HepG2 (cell line): ENCODE measurements around the gene HPS6. TPM values are rescaled to one million over a fixed set of nuclear protein-coding genes. Genes with fewer than 3 reads are reported as not detected.
A peak's percentile ranks its signal among the peaks of the same experiment; 100 is the strongest.

Experiments used
- IRF2 ChIP-seq: IDR thresholded peaks from 2 replicates; pipeline ENCODE4 v1.6.1; 2018; ENCODE audit warnings: missing genetic modification reagents, missing compliant biosample characterization
- MAFK ChIP-seq, 2 experiments: IDR thresholded peaks in 1 of 2; conservative IDR thresholded peaks in 1 of 2; 2 replicates each; pipeline ENCODE4 v1.6.1; 2011; ENCODE audit warnings: improper control_type of control experiment in 2 of 2, low read length in 2 of 2
- MAZ ChIP-seq, 2 experiments: sonication (generic) in 1 of 2; formaldehyde crosslinking in 1 of 2; IDR thresholded peaks; 2 replicates each; pipeline versions ENCODE4 v1.5.0 to v1.6.1; 2012 to 2020; ENCODE audit warnings: low read depth in 2 of 2, mild to moderate bottlenecking in 2 of 2, borderline replicate concordance in 1 of 2, improper control_type of control experiment in 1 of 2, low read length in 1 of 2, missing genetic modification reagents in 1 of 2, moderate library complexity in 1 of 2
- MIER3 ChIP-seq: IDR thresholded peaks from 2 replicates; pipeline ENCODE4 v1.6.1; 2016; ENCODE audit warnings: missing compliant biosample characterization, borderline replicate concordance
- MYC ChIP-seq: sonication (generic); formaldehyde crosslinking; IDR thresholded peaks from 2 replicates; pipeline ENCODE4 v1.9.0; 2021; ENCODE audit warnings: missing genetic modification reagents, borderline replicate concordance
- NBN ChIP-seq: fragments of 450-650 bp; conservative IDR thresholded peaks from 2 replicates; pipeline ENCODE4 v1.6.1; 2017
- RBM22 ChIP-seq: fragments of 200-400 bp; formaldehyde crosslinking; optimal IDR thresholded peaks from 2 replicates; pipeline ENCODE3; 2017; ENCODE audit warnings: mild to moderate bottlenecking, low read length, moderate library complexity
- SIX1 ChIP-seq: sonication (generic); formaldehyde crosslinking; IDR thresholded peaks from 2 replicates; pipeline ENCODE4 v1.4.0; 2020; ENCODE audit warnings: missing genetic modification reagents, borderline replicate concordance
- ZBTB20 ChIP-seq: sonication (generic); formaldehyde crosslinking; IDR thresholded peaks from 2 replicates; pipeline ENCODE4 v1.8.1; 2023; ENCODE audit warnings: missing genetic modification reagents, low read depth, mild to moderate bottlenecking, borderline replicate concordance
- ZBTB8A ChIP-seq: sonication (generic); formaldehyde crosslinking; IDR thresholded peaks from 2 replicates; pipeline ENCODE4 v1.4.0; 2020; ENCODE audit warnings: mild to moderate bottlenecking, low read depth, missing genetic modification reagents, borderline replicate concordance
- ZNF24 ChIP-seq: fragments of 450-650 bp; IDR thresholded peaks from 2 replicates; pipeline ENCODE4 v1.6.1; 2017; ENCODE audit warnings: antibody characterized with exemption, mild to moderate bottlenecking
- ZNF296 ChIP-seq: sonication (generic); formaldehyde crosslinking; conservative IDR thresholded peaks from 2 replicates; pipeline ENCODE4 v1.5.0; 2020; ENCODE audit warnings: mild to moderate bottlenecking, missing genetic modification reagents
- ZNF644 ChIP-seq: IDR thresholded peaks from 2 replicates; pipeline ENCODE4 v1.6.1; 2016; ENCODE audit warnings: low read depth
- ZSCAN20 ChIP-seq: sonication (generic); formaldehyde crosslinking; IDR thresholded peaks from 2 replicates; pipeline ENCODE4 v1.4.0; 2020; ENCODE audit warnings: missing genetic modification reagents, mild to moderate bottlenecking, borderline replicate concordance
- ZSCAN30 ChIP-seq: sonication (generic); formaldehyde crosslinking; IDR thresholded peaks from 2 replicates; pipeline ENCODE4 v1.5.0; 2020; ENCODE audit warnings: mild to moderate bottlenecking, missing genetic modification reagents
- polyA plus RNA-seq, 8 experiments: library from polyadenylated mRNA; depleted of rRNA in 3 of 8; stranded (reverse) in 7 of 8; unstranded in 1 of 8; fragments of >200 nt; fragmentation: Illumina TruSeq in 4 of 8; extraction: Trizol in 4 of 8; gene quantifications; 2 replicates each; pipeline versions ENCODE4 v1.2.1 to v1.2.3, GENCODE V29; 2011 to 2016; ENCODE audit warnings: low read depth in 4 of 8, missing spikeins in 1 of 8, mixed read lengths in 1 of 8; ENCODE audit not compliant: insufficient read depth in 1 of 8
- total RNA-seq, 5 experiments: library from RNA; depleted of rRNA; stranded (reverse); fragments of >200 nt; fragmentation: Illumina TruSeq; extraction: Trizol; gene quantifications; 2 replicates each; pipeline ENCODE4 v1.2.3, GENCODE V29; 2016; ENCODE audit warnings: low read depth in 1 of 5
- TF ChIP-seq, protein P1 (sequence below): IDR thresholded peaks from 2 replicates; pipeline ENCODE4 v1.6.1; 2016; ENCODE audit warnings: low read depth
- TF ChIP-seq, protein P2 (sequence below): sonication (generic); formaldehyde crosslinking; IDR thresholded peaks from 2 replicates; pipeline ENCODE4 v1.9.0; 2022; ENCODE audit warnings: low read depth, missing genetic modification reagents
- TF ChIP-seq, protein P3 (sequence below), 2 experiments: fragments of 450-650 bp in 1 of 2; sonication (generic) in 1 of 2; formaldehyde crosslinking; IDR thresholded peaks; 2 replicates each; pipeline versions ENCODE4 v1.5.0 to v1.8.0; 2020 to 2022; ENCODE audit warnings: mild to moderate bottlenecking in 1 of 2, missing genetic modification reagents in 1 of 2
- TF ChIP-seq, protein P4 (sequence below): sonication (generic); formaldehyde crosslinking; conservative IDR thresholded peaks from 2 replicates; pipeline ENCODE4 v1.5.0; 2020; ENCODE audit warnings: missing genetic modification reagents
- TF ChIP-seq, protein P5 (sequence below): sonication (generic); formaldehyde crosslinking; IDR thresholded peaks from 2 replicates; pipeline ENCODE4 v1.5.0; 2020; ENCODE audit warnings: mild to moderate bottlenecking, missing genetic modification reagents

The HPS6 gene
- total and polyA plus RNA-seq, 2 of the 13 experiments (the other 11 are each of a cell fraction or from before 2014, with no cell fraction given): 2.9 to 14.9 TPM

DNA sequence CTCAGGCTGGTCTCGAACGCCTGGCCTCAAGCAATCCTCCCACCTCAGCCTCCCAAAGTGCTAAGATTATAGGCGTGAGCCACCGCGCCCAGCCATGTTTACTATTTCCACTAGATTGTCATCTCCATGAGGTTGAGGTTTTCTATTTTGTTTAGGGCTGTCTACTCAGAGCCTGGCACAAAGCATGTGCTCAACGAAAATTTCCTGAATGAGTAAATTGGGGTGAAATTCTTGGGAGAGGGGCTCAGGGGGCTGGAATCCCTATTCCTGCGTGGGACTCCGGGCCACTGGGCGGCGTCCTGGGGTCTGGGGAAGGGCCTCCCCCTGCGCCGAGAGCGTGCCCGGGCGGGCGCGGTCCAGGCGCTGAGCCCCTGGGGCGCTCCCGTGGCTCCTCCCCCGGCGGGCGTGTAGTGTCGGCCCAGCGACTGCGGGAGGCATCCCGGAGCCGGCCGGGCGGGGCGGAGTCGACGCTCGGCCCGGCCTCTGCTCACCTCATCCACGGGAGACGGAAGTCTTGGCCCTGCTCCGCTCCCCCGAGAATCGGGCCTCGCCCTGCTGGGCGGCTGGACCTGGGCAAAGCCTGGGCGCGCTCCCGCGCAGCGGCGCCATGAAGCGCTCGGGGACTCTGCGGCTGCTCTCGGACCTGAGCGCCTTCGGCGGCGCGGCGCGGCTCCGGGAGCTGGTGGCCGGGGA lies at the start of gene HPS6 (continued):
- TF ChIP-seq ZBTB20 (CRISPR knock-in tag): 0 out of 2 replicates have a peak, but pooled peaks have one; percentile 26
- TF ChIP-seq, protein P1, sequence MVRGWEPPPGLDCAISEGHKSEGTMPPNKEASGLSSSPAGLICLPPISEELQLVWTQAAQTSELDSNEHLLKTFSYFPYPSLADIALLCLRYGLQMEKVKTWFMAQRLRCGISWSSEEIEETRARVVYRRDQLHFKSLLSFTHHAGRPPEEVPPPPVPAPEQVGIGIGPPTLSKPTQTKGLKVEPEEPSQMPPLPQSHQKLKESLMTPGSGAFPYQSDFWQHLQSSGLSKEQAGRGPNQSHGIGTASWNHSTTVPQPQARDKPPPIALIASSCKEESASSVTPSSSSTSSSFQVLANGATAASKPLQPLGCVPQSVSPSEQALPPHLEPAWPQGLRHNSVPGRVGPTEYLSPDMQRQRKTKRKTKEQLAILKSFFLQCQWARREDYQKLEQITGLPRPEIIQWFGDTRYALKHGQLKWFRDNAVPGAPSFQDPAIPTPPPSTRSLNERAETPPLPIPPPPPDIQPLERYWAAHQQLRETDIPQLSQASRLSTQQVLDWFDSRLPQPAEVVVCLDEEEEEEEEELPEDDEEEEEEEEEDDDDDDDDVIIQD: no peak
- TF ChIP-seq MIER3 (CRISPR knock-in tag): no peak
- no peak for TF ChIP-seq ZNF24
- no peak; the same call in 1 of the 2 replicates for TF ChIP-seq MAZ (IDR thresholded peaks at IDR 0.05; ENCODE audit: borderline replicate concordance, low read depth, low read length)
- TF ChIP-seq MAZ (CRISPR knock-in tag; IDR thresholded peaks at IDR 0.05; ENCODE audit: low read depth): peak; percentile 60; the same call in 1 of the 2 replicates
- no peak for TF ChIP-seq MAFK (conservative IDR thresholded peaks at IDR 0.05 in 1 of 2, IDR thresholded peaks at IDR 0.05 in 1 of 2; ENCODE audit: low read length in 2 of 2)
- peak; percentile 89 for TF ChIP-seq ZSCAN20 (CRISPR knock-in tag)
- TF ChIP-seq ZNF296 (CRISPR knock-in tag): no peak
- 0 out of 2 replicates have a peak, but pooled peaks have one; percentile 5 for TF ChIP-seq ZNF644 (CRISPR knock-in tag)
- TF ChIP-seq, protein P2, sequence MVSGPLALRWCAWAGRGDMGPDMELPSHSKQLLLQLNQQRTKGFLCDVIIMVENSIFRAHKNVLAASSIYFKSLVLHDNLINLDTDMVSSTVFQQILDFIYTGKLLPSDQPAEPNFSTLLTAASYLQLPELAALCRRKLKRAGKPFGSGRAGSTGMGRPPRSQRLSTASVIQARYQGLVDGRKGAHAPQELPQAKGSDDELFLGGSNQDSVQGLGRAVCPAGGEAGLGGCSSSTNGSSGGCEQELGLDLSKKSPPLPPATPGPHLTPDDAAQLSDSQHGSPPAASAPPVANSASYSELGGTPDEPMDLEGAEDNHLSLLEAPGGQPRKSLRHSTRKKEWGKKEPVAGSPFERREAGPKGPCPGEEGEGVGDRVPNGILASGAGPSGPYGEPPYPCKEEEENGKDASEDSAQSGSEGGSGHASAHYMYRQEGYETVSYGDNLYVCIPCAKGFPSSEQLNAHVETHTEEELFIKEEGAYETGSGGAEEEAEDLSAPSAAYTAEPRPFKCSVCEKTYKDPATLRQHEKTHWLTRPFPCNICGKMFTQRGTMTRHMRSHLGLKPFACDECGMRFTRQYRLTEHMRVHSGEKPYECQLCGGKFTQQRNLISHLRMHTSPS (CRISPR knock-in tag): no peak
- 0 out of 2 replicates have a peak, but pooled peaks have one; percentile 51 for TF ChIP-seq IRF2 (CRISPR knock-in tag)
- TF ChIP-seq, protein P3, sequence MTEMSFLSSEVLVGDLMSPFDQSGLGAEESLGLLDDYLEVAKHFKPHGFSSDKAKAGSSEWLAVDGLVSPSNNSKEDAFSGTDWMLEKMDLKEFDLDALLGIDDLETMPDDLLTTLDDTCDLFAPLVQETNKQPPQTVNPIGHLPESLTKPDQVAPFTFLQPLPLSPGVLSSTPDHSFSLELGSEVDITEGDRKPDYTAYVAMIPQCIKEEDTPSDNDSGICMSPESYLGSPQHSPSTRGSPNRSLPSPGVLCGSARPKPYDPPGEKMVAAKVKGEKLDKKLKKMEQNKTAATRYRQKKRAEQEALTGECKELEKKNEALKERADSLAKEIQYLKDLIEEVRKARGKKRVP (CRISPR knock-in tag; IDR thresholded peaks at IDR 0.05): 0 out of 4 replicates have a peak, but pooled peaks of 1 of the 2 experiments have one; percentile 1
- TF ChIP-seq ZSCAN30 (CRISPR knock-in tag): no peak
- TF ChIP-seq RBM22: no peak
- TF ChIP-seq ZBTB8A (CRISPR knock-in tag): 0 out of 2 replicates have a peak, but pooled peaks have one; percentile 41
- no peak; the same call in none of the 2 replicates for TF ChIP-seq MYC
- TF ChIP-seq, protein P4, sequence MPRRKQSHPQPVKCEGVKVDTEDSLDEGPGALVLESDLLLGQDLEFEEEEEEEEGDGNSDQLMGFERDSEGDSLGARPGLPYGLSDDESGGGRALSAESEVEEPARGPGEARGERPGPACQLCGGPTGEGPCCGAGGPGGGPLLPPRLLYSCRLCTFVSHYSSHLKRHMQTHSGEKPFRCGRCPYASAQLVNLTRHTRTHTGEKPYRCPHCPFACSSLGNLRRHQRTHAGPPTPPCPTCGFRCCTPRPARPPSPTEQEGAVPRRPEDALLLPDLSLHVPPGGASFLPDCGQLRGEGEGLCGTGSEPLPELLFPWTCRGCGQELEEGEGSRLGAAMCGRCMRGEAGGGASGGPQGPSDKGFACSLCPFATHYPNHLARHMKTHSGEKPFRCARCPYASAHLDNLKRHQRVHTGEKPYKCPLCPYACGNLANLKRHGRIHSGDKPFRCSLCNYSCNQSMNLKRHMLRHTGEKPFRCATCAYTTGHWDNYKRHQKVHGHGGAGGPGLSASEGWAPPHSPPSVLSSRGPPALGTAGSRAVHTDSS (CRISPR knock-in tag): 0 out of 2 replicates have a peak, but pooled peaks have one; percentile 14
- no peak for TF ChIP-seq NBN
- TF ChIP-seq, protein P5, sequence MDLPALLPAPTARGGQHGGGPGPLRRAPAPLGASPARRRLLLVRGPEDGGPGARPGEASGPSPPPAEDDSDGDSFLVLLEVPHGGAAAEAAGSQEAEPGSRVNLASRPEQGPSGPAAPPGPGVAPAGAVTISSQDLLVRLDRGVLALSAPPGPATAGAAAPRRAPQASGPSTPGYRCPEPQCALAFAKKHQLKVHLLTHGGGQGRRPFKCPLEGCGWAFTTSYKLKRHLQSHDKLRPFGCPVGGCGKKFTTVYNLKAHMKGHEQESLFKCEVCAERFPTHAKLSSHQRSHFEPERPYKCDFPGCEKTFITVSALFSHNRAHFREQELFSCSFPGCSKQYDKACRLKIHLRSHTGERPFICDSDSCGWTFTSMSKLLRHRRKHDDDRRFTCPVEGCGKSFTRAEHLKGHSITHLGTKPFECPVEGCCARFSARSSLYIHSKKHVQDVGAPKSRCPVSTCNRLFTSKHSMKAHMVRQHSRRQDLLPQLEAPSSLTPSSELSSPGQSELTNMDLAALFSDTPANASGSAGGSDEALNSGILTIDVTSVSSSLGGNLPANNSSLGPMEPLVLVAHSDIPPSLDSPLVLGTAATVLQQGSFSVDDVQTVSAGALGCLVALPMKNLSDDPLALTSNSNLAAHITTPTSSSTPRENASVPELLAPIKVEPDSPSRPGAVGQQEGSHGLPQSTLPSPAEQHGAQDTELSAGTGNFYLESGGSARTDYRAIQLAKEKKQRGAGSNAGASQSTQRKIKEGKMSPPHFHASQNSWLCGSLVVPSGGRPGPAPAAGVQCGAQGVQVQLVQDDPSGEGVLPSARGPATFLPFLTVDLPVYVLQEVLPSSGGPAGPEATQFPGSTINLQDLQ (CRISPR knock-in tag): 0 out of 2 replicates have a peak, but pooled peaks have one; percentile 75
- TF ChIP-seq SIX1: no peak
